Activated CD8-positive, alpha-beta T cell treated with anti-CD3 and anti-CD28 coated beads, Interleukin-2, amount 10 ng/mL, durations not matched to agents 7 days and 5 days (primary cell): Measurements from ENCODE around the gene TLR6. TPM values are rescaled to one million over a fixed set of nuclear protein-coding genes. Genes with fewer than 3 reads are reported as not detected.
"Not testable (repeated sequence)": the region's sequence is repeated elsewhere in the genome, so short reads cannot be mapped to it uniquely, and the experiment has no call there.

Experiments used
- ATAC-seq: fragments of 150-1000 bp; cut with Tn5 transposase; one replicate; pipeline ENCODE4 v1.10.0; 2021; ENCODE audit warnings: moderate library complexity
- CTCF ChIA-PET: fragments of 350-600 bp; sonication (Branson Sonifier 250); formaldehyde crosslinking; loops from one replicate; lab custom pipeline; 2021; ENCODE audit warnings: antibody characterized with exemption; lab: Charles Lee
- POLR2A ChIA-PET: fragments of 350-600 bp; sonication (Branson Sonifier 250); formaldehyde crosslinking; loops from one replicate; lab custom pipeline; 2021; ENCODE audit warnings: antibody characterized with exemption; lab: Charles Lee
- DNase-seq: peaks from one replicate; pipeline ENCODE4 v3.0.0-alpha.2; 2020
- H3K27ac Mint-ChIP-seq: one replicate; pipeline ENCODE4 v1.8.0; 2021; ENCODE audit warnings: mild to moderate bottlenecking, mixed read lengths
- H3K27me3 Mint-ChIP-seq: one replicate; pipeline ENCODE4 v1.8.0; 2021; ENCODE audit warnings: low read depth, mixed read lengths
- H3K36me3 Mint-ChIP-seq: one replicate; pipeline ENCODE4 v1.8.0; 2021; ENCODE audit warnings: low read depth, mixed read lengths
- H3K4me1 Mint-ChIP-seq: one replicate; pipeline ENCODE4 v1.8.0; 2021; ENCODE audit warnings: low read depth, mixed read lengths
- H3K4me3 Mint-ChIP-seq: one replicate; pipeline ENCODE4 v1.8.0; 2021; ENCODE audit warnings: mild to moderate bottlenecking, mixed read lengths
- H3K9me3 Mint-ChIP-seq: one replicate; pipeline ENCODE4 v1.8.0; 2022; ENCODE audit warnings: mixed read lengths; ENCODE audit not compliant: insufficient read depth
- total RNA-seq, 2 experiments: library from RNA; stranded (reverse); gene quantifications; one replicate each; pipeline ENCODE4 v1.2.3, GENCODE V29; 2021

The TLR6 gene
- total RNA-seq, 2 experiments from 2014 or later = 3.1 to 3.2 TPM

DNA sequence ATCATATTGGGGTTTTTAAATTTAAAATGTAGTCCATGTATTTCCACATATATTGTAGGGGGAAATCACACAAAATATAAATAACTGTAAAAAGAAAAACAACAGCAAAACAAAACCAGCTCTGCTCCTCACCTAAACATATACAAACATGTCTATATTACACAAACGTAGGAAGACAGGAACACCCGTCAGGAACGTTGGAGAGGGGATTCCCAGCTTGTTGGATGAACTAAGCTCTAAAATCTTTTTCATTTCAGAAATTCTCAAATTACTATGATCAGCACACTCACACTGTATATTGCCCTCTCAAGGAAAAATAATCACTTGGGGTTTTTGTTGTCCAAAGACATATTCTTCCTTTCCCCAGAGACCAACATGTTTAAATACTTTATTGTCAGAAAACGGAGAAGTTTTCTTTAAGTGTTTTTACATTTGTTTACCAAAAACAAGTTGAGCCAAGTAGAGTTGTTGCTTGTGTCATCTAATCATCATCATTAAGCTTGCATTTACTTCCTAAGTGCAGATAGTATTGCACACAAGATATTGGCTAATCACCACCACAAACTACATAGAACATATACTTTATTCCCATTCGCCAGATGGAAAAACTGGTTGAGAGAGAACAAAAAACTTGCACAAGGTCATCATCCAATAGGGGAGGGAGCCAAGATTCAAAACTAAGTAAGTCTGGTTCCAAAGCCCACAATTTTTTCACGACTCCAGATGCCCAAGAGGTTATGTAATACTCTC is 71.4 kb downstream of the TLR6 start:
- ATAC-seq (no peak), DNase-seq (no peak)
- no peak overlapping the region for H3K4me3 Mint-ChIP-seq
- H3K9me3 Mint-ChIP-seq = peaks cover 9% of the 10 kb centered on the region
- CTCF ChIA-PET = interaction anchor here (0.8 to 5.7 kb wide), 5 partner anchors 9 to 605 kb away, joined by 4 to 78 read pairs (median 4); partner anchors contain the start of gene TLR1
- POLR2A ChIA-PET = no interaction called here
- no peak overlapping the region for H3K27ac Mint-ChIP-seq
- peaks cover 5% of the 10 kb centered on the region for H3K36me3 Mint-ChIP-seq
- H3K4me1 Mint-ChIP-seq = peaks cover 6% of the 10 kb centered on the region
- H3K27me3 Mint-ChIP-seq = peaks cover 2% of the 10 kb centered on the region

- ATAC-seq = no peak
- no peak for DNase-seq
- no peak overlapping the region for H3K4me3 Mint-ChIP-seq
- peaks cover 6% of the 10 kb centered on the region for H3K4me1 Mint-ChIP-seq
- no peaks in the 10 kb centered on the region for H3K36me3 Mint-ChIP-seq
- H3K27me3 Mint-ChIP-seq = peaks cover 5% of the 10 kb centered on the region
- no peak overlapping the region for H3K27ac Mint-ChIP-seq
- no peaks in the 10 kb centered on the region for H3K9me3 Mint-ChIP-seq
- CTCF ChIA-PET = interaction anchor here (0.6 to 5.7 kb wide), 4 partner anchors 19 to 465 kb away, joined by 3 to 99 read pairs (median 56); partner anchors contain the start of gene TLR1
- POLR2A ChIA-PET = no interaction called here
These were observed 72.5 kb downstream of the TLR6 start for GRCh38 chr4:38784141-38784540.

DNA sequence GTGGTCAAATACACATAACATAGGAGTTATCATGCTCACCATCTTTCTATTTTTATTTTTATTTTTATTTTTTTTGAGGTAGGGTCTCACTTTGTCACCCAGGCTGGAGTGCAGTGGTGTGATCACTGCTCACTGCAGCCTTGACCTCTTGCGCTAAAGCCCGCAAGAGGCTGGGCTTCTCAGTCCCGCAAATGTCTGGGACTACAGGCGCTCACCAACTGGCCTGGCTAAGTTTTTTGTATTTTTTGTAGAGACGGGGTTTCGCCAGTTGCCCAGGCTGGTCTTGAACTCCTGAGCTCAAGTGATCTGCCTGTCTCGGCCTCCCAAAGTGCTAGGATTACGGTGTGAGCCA is 73.5 kb downstream of the TLR6 start:
- CTCF ChIA-PET = interaction anchor here (0.6 to 5.7 kb wide), 31 partner anchors 8 to 714 kb away, joined by 3 to 99 read pairs (median 4); partner anchors contain the start of genes TLR1 and TLR6
- H3K27ac Mint-ChIP-seq = no peak overlapping the region
- peaks cover 6% of the 10 kb centered on the region for H3K4me1 Mint-ChIP-seq
- POLR2A ChIA-PET = interaction anchor here (1.1 to 1.2 kb wide), 2 partner anchors 21 to 24 kb away, joined by 4 to 6 read pairs; no protein-coding TSS in a partner anchor
- H3K9me3 Mint-ChIP-seq = no peaks in the 10 kb centered on the region
- DNase-seq (no peak), ATAC-seq (no peak)
- H3K27me3 Mint-ChIP-seq = peaks cover 5% of the 10 kb centered on the region
- H3K36me3 Mint-ChIP-seq = no peaks in the 10 kb centered on the region
- no peak overlapping the region for H3K4me3 Mint-ChIP-seq

DNA sequence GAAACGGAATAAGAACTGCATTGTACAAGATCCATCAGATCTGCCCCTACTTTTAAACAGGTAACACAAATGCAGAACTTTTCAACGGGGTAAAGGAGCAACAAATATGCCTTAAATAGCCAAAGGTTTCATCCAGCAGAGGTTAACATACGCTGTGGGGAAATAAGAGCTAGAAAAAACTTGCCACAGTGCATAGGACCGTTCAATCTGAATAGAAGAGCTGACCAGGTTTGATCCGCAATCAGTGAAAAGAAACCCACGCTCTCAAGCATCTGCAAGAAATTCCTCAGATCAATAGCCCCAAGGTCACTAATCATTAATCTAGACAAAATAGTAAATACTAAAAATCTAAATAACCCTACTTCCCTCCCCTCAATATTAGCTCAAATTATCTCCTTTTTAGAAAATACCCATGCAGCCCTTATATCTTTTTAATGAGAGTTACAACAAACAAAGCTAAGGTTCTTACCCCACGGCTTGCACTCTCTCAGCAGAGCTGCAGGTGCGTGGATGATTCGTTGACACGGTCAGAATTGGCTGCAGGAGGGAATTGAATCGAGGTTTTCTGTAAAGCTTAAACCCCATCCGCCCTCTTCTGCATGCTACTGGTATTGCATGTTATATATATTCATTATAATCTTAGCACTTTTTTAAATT is 74.0 kb downstream of the TLR6 start, which contains the start of gene TLR10:
TSS of gene TLR10 (minus strand) at position 539 of the 657 bp plus-strand sequence. CDS start 7,400 bp downstream, outside the sequence.
- Mint-ChIP-seq H3K4me1 (peaks cover 6% of the 10 kb centered on the region), H3K36me3 (no peaks in the 10 kb centered on the region), H3K4me3 (no peak within 1 kb of the TSS), H3K27ac (no peak within 1 kb of the TSS), H3K9me3 (no peaks in the 10 kb centered on the region), H3K27me3 (peaks cover 5% of the 10 kb centered on the region)
- CTCF ChIA-PET = interaction anchor here (0.6 to 5.7 kb wide), 40 partner anchors 9 to 713 kb away, joined by 3 to 99 read pairs (median 4); partner anchors contain the start of genes TLR1 and TLR6
- peak; percentile 64 for DNase-seq
- peak; percentile 47 for ATAC-seq
- POLR2A ChIA-PET = interaction anchor here (1.1 to 1.2 kb wide), 2 partner anchors 21 to 23 kb away, joined by 4 to 6 read pairs; no protein-coding TSS in a partner anchor

- ChIA-PET POLR2A (interaction anchor here (1.1 kb wide), 1 partner anchor 23 kb away, joined by 6 read pairs; no protein-coding TSS in a partner anchor), CTCF (interaction anchor here (0.7 to 5.7 kb wide), 23 partner anchors 9 to 713 kb away, joined by 3 to 99 read pairs (median 5); partner anchors contain the start of genes TLR1 and TLR6)
- Mint-ChIP-seq H3K27me3 (peaks cover 5% of the 10 kb centered on the region), H3K4me1 (peaks cover 6% of the 10 kb centered on the region), H3K4me3 (no peak overlapping the region), H3K9me3 (no peaks in the 10 kb centered on the region), H3K36me3 (no peaks in the 10 kb centered on the region), H3K27ac (no peak overlapping the region)
- ATAC-seq (no peak), DNase-seq (no peak)
These were observed 74.8 kb downstream of the TLR6 start for GRCh38 chr4:38781854-38782261.

GRCh38 chr4:38780833-38781484 is 75.7 kb downstream of the TLR6 start:
- Mint-ChIP-seq H3K4me3 (no peak overlapping the region), H3K36me3 (no peaks in the 10 kb centered on the region), H3K9me3 (no peaks in the 10 kb centered on the region), H3K27me3 (peaks cover 5% of the 10 kb centered on the region), H3K27ac (no peak overlapping the region), H3K4me1 (peaks cover 6% of the 10 kb centered on the region)
- ChIA-PET POLR2A (no interaction called here), CTCF (interaction anchor here (1.2 to 5.7 kb wide), 11 partner anchors 8 to 651 kb away, joined by 3 to 99 read pairs (median 18); partner anchors contain the start of gene TLR1)
- no peak for DNase-seq
- no peak for ATAC-seq

- ChIA-PET POLR2A (no interaction called here), CTCF (interaction anchor here (4.0 to 5.0 kb wide), 3 partner anchors 20 to 600 kb away, joined by 34 to 99 read pairs (median 35); no protein-coding TSS in a partner anchor)
- DNase-seq (no peak), ATAC-seq (no peak)
- Mint-ChIP-seq H3K27ac (no peak overlapping the region), H3K9me3 (no peaks in the 10 kb centered on the region), H3K4me3 (no peak overlapping the region), H3K27me3 (peaks cover 10% of the 10 kb centered on the region), H3K4me1 (peaks cover 6% of the 10 kb centered on the region), H3K36me3 (no peaks in the 10 kb centered on the region)
These were observed 76.8 kb downstream of the TLR6 start for GRCh38 chr4:38779790-38780189.

DNA sequence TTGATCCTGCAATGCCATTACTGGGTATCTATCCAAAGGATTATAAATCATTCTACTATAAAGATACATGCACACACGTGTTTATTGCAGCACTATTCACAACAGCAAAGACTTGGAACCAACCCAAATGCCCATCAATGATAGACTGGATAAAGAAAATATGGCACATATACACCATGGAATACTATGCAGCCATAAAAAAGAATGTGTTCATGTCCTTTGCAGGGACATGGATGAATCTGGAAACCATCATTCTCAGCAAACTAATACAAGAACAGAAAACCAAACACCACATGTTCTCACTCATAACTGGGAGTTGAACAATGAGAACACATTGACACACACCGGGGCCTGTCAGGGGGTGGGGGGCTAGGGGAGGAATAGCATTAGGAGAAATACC is 78.7 kb downstream of the TLR6 start:
- DNase-seq, H3K4me3 Mint-ChIP-seq, H3K9me3 Mint-ChIP-seq, H3K27ac Mint-ChIP-seq, ATAC-seq, H3K36me3 Mint-ChIP-seq, H3K4me1 Mint-ChIP-seq, CTCF ChIA-PET, POLR2A ChIA-PET: not testable (repeated sequence)
- peaks cover 16% of the 10 kb centered on the region for H3K27me3 Mint-ChIP-seq

- H3K27me3 Mint-ChIP-seq = peaks cover 23% of the 10 kb centered on the region
- POLR2A ChIA-PET = interaction anchor here (1.2 kb wide), 1 partner anchor 14 kb away, joined by 3 read pairs; no protein-coding TSS in a partner anchor
- no peaks in the 10 kb centered on the region for H3K4me1 Mint-ChIP-seq
- H3K27ac Mint-ChIP-seq = no peak overlapping the region
- ATAC-seq = no peak
- DNase-seq = no peak
- no peaks in the 10 kb centered on the region for H3K36me3 Mint-ChIP-seq
- CTCF ChIA-PET = interaction anchor here (1.6 to 1.9 kb wide), 2 partner anchors 10 to 16 kb away, joined by 4 to 7 read pairs; no protein-coding TSS in a partner anchor
- H3K9me3 Mint-ChIP-seq = no peaks in the 10 kb centered on the region
- no peak overlapping the region for H3K4me3 Mint-ChIP-seq
These were observed 81.3 kb downstream of the TLR6 start for GRCh38 chr4:38775326-38775725.

GRCh38 chr4:38774181-38774955 is 82.2 kb downstream of the TLR6 start:
- DNase-seq (no peak), ATAC-seq (no peak)
- CTCF ChIA-PET = interaction anchor here (1.4 kb wide), 1 partner anchor 29 kb away, joined by 7 read pairs; the partner anchor contains the start of gene TLR1
- H3K4me3 Mint-ChIP-seq = no peak overlapping the region
- H3K36me3 Mint-ChIP-seq = no peaks in the 10 kb centered on the region
- H3K27me3 Mint-ChIP-seq = peaks cover 20% of the 10 kb centered on the region
- no peaks in the 10 kb centered on the region for H3K9me3 Mint-ChIP-seq
- H3K27ac Mint-ChIP-seq = no peak overlapping the region
- POLR2A ChIA-PET = no interaction called here
- no peaks in the 10 kb centered on the region for H3K4me1 Mint-ChIP-seq
